Measurements from ENCODE around the gene CSRP1. TPM values are rescaled to one million over a fixed set of nuclear protein-coding genes. Genes with fewer than 3 reads are reported as not detected.
A peak's percentile ranks its signal among the peaks of the same experiment; 100 is the strongest.

Gene CSRP1
- total and polyA plus RNA-seq, 2 experiments from 2014 or later = 78.9 to 135 TPM

DNA sequence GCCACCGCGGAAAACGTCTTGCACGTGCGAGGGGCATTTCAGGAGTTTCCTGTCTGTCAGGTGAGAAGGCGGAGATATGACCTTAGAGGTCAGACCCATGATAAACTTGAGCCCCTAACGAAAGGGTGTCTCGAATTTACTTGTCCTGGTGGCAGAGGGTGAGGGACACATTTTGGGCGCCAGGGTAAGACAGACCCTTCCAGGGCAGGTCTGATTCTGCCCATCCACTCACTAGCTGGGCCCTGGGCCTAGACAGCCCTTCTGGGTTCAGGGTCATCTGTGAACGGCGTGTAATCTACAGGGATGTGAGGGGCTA, 395 bp upstream of the CSRP1 start:
- no peaks in the 10 kb centered on the region for H3K27me3 ChIP-seq
- TF ChIP-seq, protein P1, sequence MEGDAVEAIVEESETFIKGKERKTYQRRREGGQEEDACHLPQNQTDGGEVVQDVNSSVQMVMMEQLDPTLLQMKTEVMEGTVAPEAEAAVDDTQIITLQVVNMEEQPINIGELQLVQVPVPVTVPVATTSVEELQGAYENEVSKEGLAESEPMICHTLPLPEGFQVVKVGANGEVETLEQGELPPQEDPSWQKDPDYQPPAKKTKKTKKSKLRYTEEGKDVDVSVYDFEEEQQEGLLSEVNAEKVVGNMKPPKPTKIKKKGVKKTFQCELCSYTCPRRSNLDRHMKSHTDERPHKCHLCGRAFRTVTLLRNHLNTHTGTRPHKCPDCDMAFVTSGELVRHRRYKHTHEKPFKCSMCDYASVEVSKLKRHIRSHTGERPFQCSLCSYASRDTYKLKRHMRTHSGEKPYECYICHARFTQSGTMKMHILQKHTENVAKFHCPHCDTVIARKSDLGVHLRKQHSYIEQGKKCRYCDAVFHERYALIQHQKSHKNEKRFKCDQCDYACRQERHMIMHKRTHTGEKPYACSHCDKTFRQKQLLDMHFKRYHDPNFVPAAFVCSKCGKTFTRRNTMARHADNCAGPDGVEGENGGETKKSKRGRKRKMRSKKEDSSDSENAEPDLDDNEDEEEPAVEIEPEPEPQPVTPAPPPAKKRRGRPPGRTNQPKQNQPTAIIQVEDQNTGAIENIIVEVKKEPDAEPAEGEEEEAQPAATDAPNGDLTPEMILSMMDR (IDR thresholded peaks at IDR 0.05; ENCODE audit: low read depth, low read length) = no peak
- peaks cover 45% of the 10 kb centered on the region for H3K4me1 ChIP-seq (ENCODE audit: low read depth)
- no peaks in the 10 kb centered on the region for H3K36me3 ChIP-seq
- no peak for DNase-seq (ENCODE audit: low read depth in 1 of 2, low spot score in 1 of 2)
- H3K9me3 ChIP-seq (ENCODE audit: low read depth) = no peaks in the 10 kb centered on the region
- no peak overlapping the region for H3K4me3 ChIP-seq
- H3K27ac ChIP-seq = no peak overlapping the region

DNA sequence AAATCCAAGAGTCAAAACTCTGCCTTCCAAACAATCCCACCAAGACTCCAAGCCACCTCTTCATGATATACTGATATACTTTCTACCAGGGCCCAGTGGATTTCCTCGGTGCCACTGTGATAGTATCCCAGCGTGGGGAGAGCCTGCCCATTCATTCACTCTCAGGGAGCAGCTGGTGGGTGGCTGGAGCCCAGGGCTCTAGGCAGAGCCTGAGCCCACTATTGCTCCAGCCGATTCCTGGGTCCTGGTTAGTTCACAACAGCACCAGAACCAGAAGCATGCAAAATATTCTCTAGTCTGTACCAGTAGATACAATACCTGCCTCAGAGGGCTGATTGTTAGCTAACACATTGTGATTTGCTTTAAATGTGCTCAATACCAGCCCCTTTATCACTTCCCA, 831 bp downstream of the CSRP1 start:
- H3K36me3 ChIP-seq = no peaks in the 10 kb centered on the region
- no peaks in the 10 kb centered on the region for H3K27me3 ChIP-seq
- TF ChIP-seq, protein P1 (IDR thresholded peaks at IDR 0.05; ENCODE audit: low read depth, low read length) = no peak
- peaks cover 41% of the 10 kb centered on the region for H3K4me1 ChIP-seq (ENCODE audit: low read depth)
- no peak for DNase-seq (ENCODE audit: low read depth in 1 of 2, low spot score in 1 of 2)
- peak overlapping the region; percentile 99 for H3K27ac ChIP-seq
- peak overlapping the region; percentile 21 for H3K4me3 ChIP-seq
- H3K9me3 ChIP-seq (ENCODE audit: low read depth) = no peaks in the 10 kb centered on the region

DNA sequence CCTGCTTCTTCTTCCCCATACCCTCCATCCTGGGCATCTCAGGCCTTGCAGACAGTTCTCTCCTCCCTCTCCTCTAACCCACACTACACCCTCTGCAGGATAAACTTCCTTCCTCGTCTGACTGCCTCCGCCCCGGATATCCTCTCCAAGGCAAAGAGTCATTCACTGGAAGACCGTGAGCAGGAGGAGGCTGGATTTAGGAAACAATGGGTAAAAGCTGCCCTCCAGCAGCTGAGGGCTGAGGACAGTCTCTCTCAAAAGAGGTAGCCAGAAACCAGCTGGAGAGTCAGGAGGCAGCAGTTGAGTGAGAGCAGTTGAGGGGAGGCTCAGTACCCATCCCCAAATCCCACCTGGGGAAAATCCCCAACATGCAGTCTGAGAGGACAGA, 1.4 kb downstream of the CSRP1 start:
- DNase-seq (ENCODE audit: low read depth in 1 of 2, low spot score in 1 of 2) = peak in 1 of 2 donors; percentile 83
- Histone ChIP-seq H3K9me3 (ENCODE audit: low read depth) (no peaks in the 10 kb centered on the region), H3K36me3 (no peaks in the 10 kb centered on the region), H3K4me1 (ENCODE audit: low read depth) (peaks cover 44% of the 10 kb centered on the region), H3K27me3 (no peaks in the 10 kb centered on the region), H3K27ac (peak overlapping the region; percentile 99), H3K4me3 (no peak overlapping the region)
- TF ChIP-seq, protein P1 (IDR thresholded peaks at IDR 0.05; ENCODE audit: low read depth, low read length) = peak; percentile 5

DNA sequence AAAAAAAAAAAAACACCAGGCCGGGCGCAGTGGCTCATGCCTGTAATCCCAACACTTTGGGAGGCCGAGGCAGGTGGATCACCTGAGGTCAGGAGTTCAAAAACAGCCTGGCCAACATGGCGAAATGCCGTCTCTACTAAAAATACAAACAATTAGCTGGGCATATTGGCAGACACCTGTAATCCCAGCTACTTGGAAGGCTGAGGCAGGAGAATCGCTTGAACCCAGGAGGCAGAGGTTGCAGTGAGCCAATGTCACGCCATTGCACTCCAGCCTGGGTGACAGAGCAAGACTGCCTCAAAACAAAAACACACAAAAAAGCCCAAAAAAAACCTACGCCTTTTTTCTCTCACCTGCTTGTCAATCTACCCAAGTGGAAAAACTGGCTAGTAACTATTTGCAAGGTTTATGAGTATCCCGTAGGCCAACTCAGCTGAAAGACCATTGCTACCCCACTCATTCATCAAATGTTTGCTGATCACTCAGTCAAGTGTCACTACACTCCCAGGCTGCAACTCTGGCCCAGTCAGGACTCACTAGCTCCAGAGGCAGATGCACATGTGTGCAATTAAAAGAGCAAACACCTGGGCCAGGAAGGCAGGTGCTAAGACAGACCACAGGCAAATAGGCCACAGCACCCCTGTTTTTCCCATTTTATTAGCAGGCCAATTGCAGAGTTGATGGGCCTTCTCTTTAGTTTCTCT, 2.0 kb downstream of the CSRP1 start:
- H3K4me1 ChIP-seq (ENCODE audit: low read depth) = peaks cover 49% of the 10 kb centered on the region
- no peak for DNase-seq (ENCODE audit: low read depth in 1 of 2, low spot score in 1 of 2)
- no peak overlapping the region for H3K4me3 ChIP-seq
- H3K36me3 ChIP-seq = no peaks in the 10 kb centered on the region
- H3K27me3 ChIP-seq = no peaks in the 10 kb centered on the region
- no peaks in the 10 kb centered on the region for H3K9me3 ChIP-seq (ENCODE audit: low read depth)
- TF ChIP-seq, protein P1 (IDR thresholded peaks at IDR 0.05; ENCODE audit: low read depth, low read length) = no peak
- peak overlapping the region; percentile 99 for H3K27ac ChIP-seq

DNA sequence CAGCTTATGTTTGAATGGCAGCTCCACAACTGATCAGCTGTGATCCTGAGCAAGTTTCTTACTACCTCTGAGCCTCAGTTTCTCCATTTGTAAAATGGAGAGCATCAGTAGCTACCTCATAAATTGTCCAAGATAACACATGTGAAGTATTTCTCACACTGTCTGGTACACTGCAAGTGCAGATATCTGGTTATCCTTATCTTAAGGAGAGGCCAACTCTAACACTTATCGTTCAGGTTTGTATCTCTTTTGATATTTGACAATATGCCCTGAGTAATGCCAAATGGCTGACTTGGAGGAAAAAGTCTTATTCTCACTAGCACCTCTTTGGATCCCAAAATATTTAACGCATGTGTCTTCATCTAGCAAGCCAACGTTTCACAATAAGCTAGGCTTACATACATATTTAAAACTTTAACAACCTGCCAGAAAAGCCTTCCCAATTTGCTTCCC, 2.7 kb downstream of the CSRP1 start:
- peaks cover 49% of the 10 kb centered on the region for H3K4me1 ChIP-seq (ENCODE audit: low read depth)
- DNase-seq (ENCODE audit: low read depth in 1 of 2, low spot score in 1 of 2) = peak in 1 of 2 donors; percentile 66
- H3K4me3 ChIP-seq = no peak overlapping the region
- H3K9me3 ChIP-seq (ENCODE audit: low read depth) = no peaks in the 10 kb centered on the region
- TF ChIP-seq, protein P1 (IDR thresholded peaks at IDR 0.05; ENCODE audit: low read depth, low read length) = no peak
- peak overlapping the region; percentile 99 for H3K27ac ChIP-seq
- H3K36me3 ChIP-seq = no peaks in the 10 kb centered on the region
- H3K27me3 ChIP-seq = no peaks in the 10 kb centered on the region

Data from cardiac muscle cell (in vitro differentiated cells and primary cell).